ENCODE measurements around the gene GRAMD4.

DNA sequence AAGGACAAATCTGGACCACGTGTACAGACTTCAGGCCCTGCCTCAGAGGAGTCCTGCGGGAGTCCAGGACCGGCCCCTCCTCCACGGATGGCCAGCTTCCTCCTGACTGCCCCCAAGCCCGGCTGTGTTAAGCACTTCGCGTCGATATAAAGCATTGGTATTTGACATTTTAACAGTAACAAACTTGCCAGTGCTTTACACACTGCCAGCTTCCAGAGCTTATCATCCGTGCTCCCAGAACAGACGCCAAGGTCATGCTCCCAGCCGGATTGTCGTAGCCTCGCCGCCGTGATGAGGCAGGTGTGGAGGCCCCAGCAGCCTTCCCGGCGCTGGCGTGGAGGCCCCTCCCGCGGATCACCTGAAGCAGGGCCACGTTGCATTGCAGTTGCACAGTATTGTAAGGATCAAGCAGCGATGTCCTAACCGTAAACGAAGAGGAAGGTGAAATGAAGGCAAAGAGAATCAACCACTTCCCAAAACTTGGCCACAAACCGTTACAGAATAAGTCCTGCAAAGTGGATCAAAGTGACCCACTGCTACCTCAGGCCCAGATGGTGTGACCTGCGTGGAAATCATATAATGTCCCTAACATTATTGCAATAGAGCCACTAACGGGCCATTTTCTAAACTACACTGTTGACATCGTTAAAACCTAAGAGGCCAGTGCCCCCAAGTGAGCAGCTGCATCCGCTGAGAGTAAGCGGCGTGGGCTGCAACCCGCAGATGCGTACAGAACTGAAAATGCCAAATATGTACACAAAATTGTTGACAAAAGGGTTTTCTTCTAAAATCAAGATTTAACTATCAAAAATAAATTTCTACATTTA lies 66.2 kb downstream of the GRAMD4 start:
- no peak for TF ChIP-seq POLR2AphosphoS5 (IDR thresholded peaks at IDR 0.05; ENCODE audit: low read depth, low read length)
- TF ChIP-seq TAF1 (IDR thresholded peaks at IDR 0.05; ENCODE audit: borderline replicate concordance, insufficient read depth, low read length): no peak
- TF ChIP-seq, protein P1, sequence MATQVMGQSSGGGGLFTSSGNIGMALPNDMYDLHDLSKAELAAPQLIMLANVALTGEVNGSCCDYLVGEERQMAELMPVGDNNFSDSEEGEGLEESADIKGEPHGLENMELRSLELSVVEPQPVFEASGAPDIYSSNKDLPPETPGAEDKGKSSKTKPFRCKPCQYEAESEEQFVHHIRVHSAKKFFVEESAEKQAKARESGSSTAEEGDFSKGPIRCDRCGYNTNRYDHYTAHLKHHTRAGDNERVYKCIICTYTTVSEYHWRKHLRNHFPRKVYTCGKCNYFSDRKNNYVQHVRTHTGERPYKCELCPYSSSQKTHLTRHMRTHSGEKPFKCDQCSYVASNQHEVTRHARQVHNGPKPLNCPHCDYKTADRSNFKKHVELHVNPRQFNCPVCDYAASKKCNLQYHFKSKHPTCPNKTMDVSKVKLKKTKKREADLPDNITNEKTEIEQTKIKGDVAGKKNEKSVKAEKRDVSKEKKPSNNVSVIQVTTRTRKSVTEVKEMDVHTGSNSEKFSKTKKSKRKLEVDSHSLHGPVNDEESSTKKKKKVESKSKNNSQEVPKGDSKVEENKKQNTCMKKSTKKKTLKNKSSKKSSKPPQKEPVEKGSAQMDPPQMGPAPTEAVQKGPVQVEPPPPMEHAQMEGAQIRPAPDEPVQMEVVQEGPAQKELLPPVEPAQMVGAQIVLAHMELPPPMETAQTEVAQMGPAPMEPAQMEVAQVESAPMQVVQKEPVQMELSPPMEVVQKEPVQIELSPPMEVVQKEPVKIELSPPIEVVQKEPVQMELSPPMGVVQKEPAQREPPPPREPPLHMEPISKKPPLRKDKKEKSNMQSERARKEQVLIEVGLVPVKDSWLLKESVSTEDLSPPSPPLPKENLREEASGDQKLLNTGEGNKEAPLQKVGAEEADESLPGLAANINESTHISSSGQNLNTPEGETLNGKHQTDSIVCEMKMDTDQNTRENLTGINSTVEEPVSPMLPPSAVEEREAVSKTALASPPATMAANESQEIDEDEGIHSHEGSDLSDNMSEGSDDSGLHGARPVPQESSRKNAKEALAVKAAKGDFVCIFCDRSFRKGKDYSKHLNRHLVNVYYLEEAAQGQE (IDR thresholded peaks at IDR 0.05; ENCODE audit: insufficient read depth in 1 of 2, low read depth in 2 of 2, low read length in 2 of 2): no peak

Data from PFSK-1 (cell line).